Measurements from ENCODE around the gene ERBB2.

ERBB2 gene

GRCh38 chr17:39732586-39732985 is 32.7 kb downstream of the ERBB2 start:
- WGBS (ENCODE audit: insufficient coverage): 100% methylated on average over 2 of the region's 3 CpGs
- Histone ChIP-seq H3K27ac (ENCODE audit: insufficient read depth in 1 of 2, low read depth in 1 of 2, low read length in 2 of 2, poor library complexity in 1 of 2, severe bottlenecking in 2 of 2) (no peak overlapping the region), H3K27me3 (replicated peaks in 2 of 5; ENCODE audit: control insufficient read depth in 4 of 5, insufficient read depth in 5 of 5, low read length in 4 of 5) (peaks cover 0 to 26% (median 14%) of the 10 kb centered on the region in 5 experiments), H3K9me3 (ENCODE audit: control extremely low read depth in 1 of 5, control insufficient read depth in 4 of 5, insufficient read depth in 2 of 5, low read depth in 1 of 5, low read length in 4 of 5) (no peaks in the 10 kb centered on the region), H3K4me1 (ENCODE audit: control extremely low read depth in 1 of 4, control insufficient read depth in 4 of 4, insufficient read depth in 4 of 4, low read length in 3 of 4) (peaks cover 5 to 13% (median 9%) of the 10 kb centered on the region in 4 experiments), H3K36me3 (ENCODE audit: control insufficient read depth in 4 of 4, insufficient read depth in 4 of 4, low read length in 3 of 4) (peaks cover 3 to 16% (median 10%) of the 10 kb centered on the region in 4 experiments), H3K4me3 (ENCODE audit: control insufficient read depth in 1 of 7, extremely low read depth in 1 of 7, insufficient read depth in 4 of 7, low read depth in 2 of 7, low read length in 6 of 7) (no peak overlapping the region)
- ChIA-PET CTCF (interaction anchor here (1.8 kb wide), 1 partner anchor 111 kb away, joined by 10 read pairs; no protein-coding TSS in a partner anchor), POLR2A (no interaction called here)
- DNase-seq: no peak

GRCh38 chr17:39735882-39736281 is 36.0 kb downstream of the ERBB2 start:
- WGBS (ENCODE audit: insufficient coverage): 81% methylated on average over 2 of the region's 2 CpGs
- H3K4me1 ChIP-seq (ENCODE audit: control extremely low read depth in 1 of 4, control insufficient read depth in 4 of 4, insufficient read depth in 4 of 4, low read length in 3 of 4): peaks cover 0 to 25% (median 10%) of the 10 kb centered on the region in 4 experiments
- ChIA-PET POLR2A (no interaction called here), CTCF (no interaction called here)
- H3K27me3 ChIP-seq (replicated peaks in 2 of 5; ENCODE audit: control insufficient read depth in 4 of 5, insufficient read depth in 5 of 5, low read length in 4 of 5): peaks cover 0 to 59% (median 29%) of the 10 kb centered on the region in 5 experiments
- no peak overlapping the region for H3K27ac ChIP-seq (ENCODE audit: insufficient read depth in 1 of 2, low read depth in 1 of 2, low read length in 2 of 2, poor library complexity in 1 of 2, severe bottlenecking in 2 of 2)
- no peak overlapping the region for H3K4me3 ChIP-seq (ENCODE audit: control insufficient read depth in 1 of 7, extremely low read depth in 1 of 7, insufficient read depth in 4 of 7, low read depth in 2 of 7, low read length in 6 of 7)
- H3K36me3 ChIP-seq (ENCODE audit: control insufficient read depth in 4 of 4, insufficient read depth in 4 of 4, low read length in 3 of 4): no peaks in the 10 kb centered on the region
- DNase-seq: no peak
- no peaks in the 10 kb centered on the region for H3K9me3 ChIP-seq (ENCODE audit: control extremely low read depth in 1 of 5, control insufficient read depth in 4 of 5, insufficient read depth in 2 of 5, low read depth in 1 of 5, low read length in 4 of 5)

- ChIA-PET POLR2A (no interaction called here), CTCF (no interaction called here)
- Histone ChIP-seq H3K27me3 (replicated peaks in 2 of 5; ENCODE audit: control insufficient read depth in 4 of 5, insufficient read depth in 5 of 5, low read length in 4 of 5) (peaks cover 0 to 65% (median 35%) of the 10 kb centered on the region in 5 experiments), H3K27ac (ENCODE audit: insufficient read depth in 1 of 2, low read depth in 1 of 2, low read length in 2 of 2, poor library complexity in 1 of 2, severe bottlenecking in 2 of 2) (no peak overlapping the region), H3K36me3 (ENCODE audit: control insufficient read depth in 4 of 4, insufficient read depth in 4 of 4, low read length in 3 of 4) (no peaks in the 10 kb centered on the region), H3K4me1 (ENCODE audit: control extremely low read depth in 1 of 4, control insufficient read depth in 4 of 4, insufficient read depth in 4 of 4, low read length in 3 of 4) (peaks cover 0 to 25% (median 10%) of the 10 kb centered on the region in 4 experiments), H3K4me3 (ENCODE audit: control insufficient read depth in 1 of 7, extremely low read depth in 1 of 7, insufficient read depth in 4 of 7, low read depth in 2 of 7, low read length in 6 of 7) (no peak overlapping the region), H3K9me3 (ENCODE audit: control extremely low read depth in 1 of 5, control insufficient read depth in 4 of 5, insufficient read depth in 2 of 5, low read depth in 1 of 5, low read length in 4 of 5) (no peaks in the 10 kb centered on the region)
- DNase-seq: no peak
- 91% methylated on average over 7 of the region's 10 CpGs for WGBS (ENCODE audit: insufficient coverage)
These were observed 36.7 kb downstream of the ERBB2 start for GRCh38 chr17:39736319-39737165.

- 53% methylated on average over 5 of the region's 13 CpGs for WGBS (ENCODE audit: insufficient coverage)
- Histone ChIP-seq H3K27ac (ENCODE audit: insufficient read depth in 1 of 2, low read depth in 1 of 2, low read length in 2 of 2, poor library complexity in 1 of 2, severe bottlenecking in 2 of 2) (no peak overlapping the region), H3K4me1 (ENCODE audit: control extremely low read depth in 1 of 4, control insufficient read depth in 4 of 4, insufficient read depth in 4 of 4, low read length in 3 of 4) (peaks cover 0 to 25% (median 10%) of the 10 kb centered on the region in 4 experiments), H3K27me3 (replicated peaks in 2 of 5; ENCODE audit: control insufficient read depth in 4 of 5, insufficient read depth in 5 of 5, low read length in 4 of 5) (peaks cover 0 to 69% (median 39%) of the 10 kb centered on the region in 5 experiments), H3K36me3 (ENCODE audit: control insufficient read depth in 4 of 4, insufficient read depth in 4 of 4, low read length in 3 of 4) (no peaks in the 10 kb centered on the region), H3K9me3 (ENCODE audit: control extremely low read depth in 1 of 5, control insufficient read depth in 4 of 5, insufficient read depth in 2 of 5, low read depth in 1 of 5, low read length in 4 of 5) (no peaks in the 10 kb centered on the region), H3K4me3 (ENCODE audit: control insufficient read depth in 1 of 7, extremely low read depth in 1 of 7, insufficient read depth in 4 of 7, low read depth in 2 of 7, low read length in 6 of 7) (peak overlapping the region in 1 of 7 experiments; percentile 37)
- DNase-seq: no peak
- ChIA-PET CTCF (no interaction called here), POLR2A (interaction anchor here (0.6 kb wide), 1 partner anchor 27 kb away, joined by 5 read pairs; no protein-coding TSS in a partner anchor)
These were observed 37.4 kb downstream of the ERBB2 start for GRCh38 chr17:39737206-39737759.

- no peaks in the 10 kb centered on the region for H3K9me3 ChIP-seq (ENCODE audit: control extremely low read depth in 1 of 5, control insufficient read depth in 4 of 5, insufficient read depth in 2 of 5, low read depth in 1 of 5, low read length in 4 of 5)
- peaks cover 0 to 73% (median 43%) of the 10 kb centered on the region in 5 experiments for H3K27me3 ChIP-seq (replicated peaks in 2 of 5; ENCODE audit: control insufficient read depth in 4 of 5, insufficient read depth in 5 of 5, low read length in 4 of 5)
- POLR2A ChIA-PET: interaction anchor here (0.6 kb wide), 1 partner anchor 27 kb away, joined by 5 read pairs; no protein-coding TSS in a partner anchor
- no peaks in the 10 kb centered on the region for H3K36me3 ChIP-seq (ENCODE audit: control insufficient read depth in 4 of 4, insufficient read depth in 4 of 4, low read length in 3 of 4)
- peak within 1 kb of the TSS in 3 of 7 experiments; percentile 19 to 37 (median 36) for H3K4me3 ChIP-seq (ENCODE audit: control insufficient read depth in 1 of 7, extremely low read depth in 1 of 7, insufficient read depth in 4 of 7, low read depth in 2 of 7, low read length in 6 of 7)
- CTCF ChIA-PET: no interaction called here
- WGBS (ENCODE audit: insufficient coverage): 3% methylated on average over 27 of the region's 34 CpGs
- H3K27ac ChIP-seq (ENCODE audit: insufficient read depth in 1 of 2, low read depth in 1 of 2, low read length in 2 of 2, poor library complexity in 1 of 2, severe bottlenecking in 2 of 2): no peak within 1 kb of the TSS
- peaks cover 0 to 25% (median 10%) of the 10 kb centered on the region in 4 experiments for H3K4me1 ChIP-seq (ENCODE audit: control extremely low read depth in 1 of 4, control insufficient read depth in 4 of 4, insufficient read depth in 4 of 4, low read length in 3 of 4)
- no peak for DNase-seq
These were observed 38.1 kb downstream of the ERBB2 start, which contains the start of gene GRB7 for GRCh38 chr17:39737760-39738567. Gene GRB7 (plus strand): TSS chr17:39737938. CDS start chr17:39742302, 4,364 bp downstream.

GRCh38 chr17:39738568-39738901 is 38.7 kb downstream of the ERBB2 start:
- CTCF ChIA-PET: no interaction called here
- peaks cover 0 to 25% (median 10%) of the 10 kb centered on the region in 4 experiments for H3K4me1 ChIP-seq (ENCODE audit: control extremely low read depth in 1 of 4, control insufficient read depth in 4 of 4, insufficient read depth in 4 of 4, low read length in 3 of 4)
- peak overlapping the region in 2 of 7 experiments; percentile 11 to 16 for H3K4me3 ChIP-seq (ENCODE audit: control insufficient read depth in 1 of 7, extremely low read depth in 1 of 7, insufficient read depth in 4 of 7, low read depth in 2 of 7, low read length in 6 of 7)

More at GRCh38 chr17:39738568-39738901, 38.7 kb downstream of the ERBB2 start:
- H3K27ac ChIP-seq (ENCODE audit: insufficient read depth in 1 of 2, low read depth in 1 of 2, low read length in 2 of 2, poor library complexity in 1 of 2, severe bottlenecking in 2 of 2): no peak overlapping the region
- peaks cover 0 to 78% (median 47%) of the 10 kb centered on the region in 5 experiments for H3K27me3 ChIP-seq (replicated peaks in 2 of 5; ENCODE audit: control insufficient read depth in 4 of 5, insufficient read depth in 5 of 5, low read length in 4 of 5)
- POLR2A ChIA-PET: no interaction called here
- no peaks in the 10 kb centered on the region for H3K36me3 ChIP-seq (ENCODE audit: control insufficient read depth in 4 of 4, insufficient read depth in 4 of 4, low read length in 3 of 4)
- 0% methylated on average over 8 of the region's 13 CpGs for WGBS (ENCODE audit: insufficient coverage)
- DNase-seq: peak in 2 of 3 donors; percentile 34 to 45
- no peaks in the 10 kb centered on the region for H3K9me3 ChIP-seq (ENCODE audit: control extremely low read depth in 1 of 5, control insufficient read depth in 4 of 5, insufficient read depth in 2 of 5, low read depth in 1 of 5, low read length in 4 of 5)

Data from common myeloid progenitor, CD34-positive (primary cell).